IMR-90 (cell line): Measurements from ENCODE around the gene OXER1. TPM values are rescaled to one million over a fixed set of nuclear protein-coding genes. Genes with fewer than 3 reads are reported as not detected.
A peak's percentile ranks its signal among the peaks of the same experiment; 100 is the strongest.

ENCODE experiments used
- ATAC-seq: fragments of 200-7000 bp; cut with Tn5 transposase; 2 replicates; pipeline ENCODE4 v1.9.1; 2020; ENCODE audit warnings: low read depth, mild to moderate bottlenecking, moderate library complexity
- BruUV-seq: library from RNA; stranded (reverse); fragments of 400-500 nt; replicated peaks from 2 replicates; lab custom pipeline; 2021; lab: Mats Ljungman, UMichigan
- CTCF ChIA-PET: fragments of 300-600 bp; formaldehyde crosslinking; extraction: SDS; loops from one replicate; lab custom pipeline; 2021; ENCODE audit warnings: antibody characterized with exemption; lab: Yijun Ruan, JAX
- POLR2A ChIA-PET: fragments of 300-600 bp; sonication (Branson Sonifier 250); formaldehyde crosslinking; loops from one replicate; lab custom pipeline; 2022; ENCODE audit warnings: antibody characterized with exemption; ENCODE audit not compliant: unreplicated experiment; lab: Charles Lee
- DNase-seq: peaks from one replicate; pipeline ENCODE4 v3.0.0; 2013
- H2AFZ ChIP-seq: replicated peaks from 2 replicates; pipeline ENCODE3; 2013; ENCODE audit warnings: low read length, mild to moderate bottlenecking; ENCODE audit not compliant: poor library complexity
- H2AK5ac ChIP-seq: 2 replicates; pipeline ENCODE4 v1.6.1; 2013; ENCODE audit warnings: low read depth, low read length, inconsistent platforms
- H2AK9ac ChIP-seq: replicated peaks from 2 replicates; pipeline ENCODE3; 2013; ENCODE audit warnings: mild to moderate bottlenecking, low read depth, low read length, moderate library complexity; ENCODE audit not compliant: poor library complexity
- H2BK120ac ChIP-seq: 2 replicates; pipeline ENCODE4 v1.6.1; 2013; ENCODE audit warnings: low read depth, low read length, inconsistent platforms
- H2BK15ac ChIP-seq: 3 replicates; pipeline ENCODE4 v1.6.1; 2013; ENCODE audit warnings: low read depth, low read length, inconsistent platforms
- H2BK20ac ChIP-seq: 2 replicates; pipeline ENCODE4 v1.6.1; 2013; ENCODE audit warnings: low read depth, mild to moderate bottlenecking, inconsistent platforms, low read length, moderate library complexity
- H2BK5ac ChIP-seq: 2 replicates; pipeline ENCODE4 v1.6.1; 2013; ENCODE audit warnings: mild to moderate bottlenecking, low read depth, low read length, inconsistent platforms; ENCODE audit not compliant: poor library complexity, severe bottlenecking
- H3K14ac ChIP-seq: replicated peaks from 2 replicates; pipeline ENCODE4 v1.6.1; 2013; ENCODE audit warnings: low read depth, low read length, inconsistent platforms
- H3K18ac ChIP-seq: 2 replicates; pipeline ENCODE4 v1.6.1; 2013; ENCODE audit warnings: low read depth, low read length, control low read depth
- H3K23ac ChIP-seq: 2 replicates; pipeline ENCODE4 v1.6.1; 2013; ENCODE audit warnings: low read depth, low read length, inconsistent platforms
- H3K27ac ChIP-seq: 2 replicates; pipeline ENCODE4 v1.5.1; 2013; ENCODE audit warnings: mild to moderate bottlenecking, control low read depth, low read length; ENCODE audit not compliant: insufficient read depth
- H3K27me3 ChIP-seq: 2 replicates; pipeline ENCODE4 v1.6.1; 2013; ENCODE audit warnings: low read length; ENCODE audit not compliant: control insufficient read depth, insufficient read depth
- H3K36me3 ChIP-seq: 2 replicates; pipeline ENCODE4 v1.6.1; 2013; ENCODE audit warnings: low read length, mixed read lengths; ENCODE audit not compliant: control insufficient read depth, insufficient read depth
- H3K4ac ChIP-seq: 2 replicates; pipeline ENCODE4 v1.6.1; 2013; ENCODE audit warnings: low read depth, low read length, inconsistent platforms
- H3K4me1 ChIP-seq: 2 replicates; pipeline ENCODE4 v1.6.1; 2013; ENCODE audit warnings: low read length, mixed read lengths; ENCODE audit not compliant: control insufficient read depth, insufficient read depth
- H3K4me2 ChIP-seq: 2 replicates; pipeline ENCODE4 v1.6.1; 2013; ENCODE audit warnings: low read depth, mild to moderate bottlenecking, control low read depth, low read length, moderate library complexity
- H3K4me3 ChIP-seq: 2 replicates; pipeline ENCODE4 v1.5.1; 2013; ENCODE audit warnings: low read depth, mild to moderate bottlenecking, control low read depth, low read length, moderate library complexity; ENCODE audit not compliant: insufficient read depth
- H3K56ac ChIP-seq: 2 replicates; pipeline ENCODE4 v1.6.1; 2013; ENCODE audit warnings: low read length, inconsistent platforms; ENCODE audit not compliant: insufficient read depth; ENCODE audit errors: extremely low read depth
- H3K79me1 ChIP-seq, 2 experiments: 2 replicates each; pipeline ENCODE4 v1.6.1; 2013; ENCODE audit warnings: low read length in 2 of 2, inconsistent platforms in 1 of 2, low read depth in 1 of 2
- H3K9ac ChIP-seq: 2 replicates; pipeline ENCODE4 v1.6.1; 2013; ENCODE audit warnings: low read depth, low read length, control low read depth
- H3K9me1 ChIP-seq: 2 replicates; pipeline ENCODE4 v1.6.1; 2013; ENCODE audit warnings: low read length, inconsistent platforms; ENCODE audit not compliant: insufficient read depth
- H3K9me3 ChIP-seq: 2 replicates; pipeline ENCODE4 v1.6.1; 2013; ENCODE audit warnings: low read length; ENCODE audit not compliant: control insufficient read depth, insufficient read depth
- H4K20me1 ChIP-seq: 2 replicates; pipeline ENCODE4 v1.6.1; 2013; ENCODE audit warnings: low read length, inconsistent platforms; ENCODE audit not compliant: insufficient read depth
- H4K5ac ChIP-seq: 2 replicates; pipeline ENCODE4 v1.6.1; 2013; ENCODE audit warnings: mild to moderate bottlenecking, low read depth, low read length, control low read depth
- H4K8ac ChIP-seq, 2 experiments: 2 replicates each; pipeline ENCODE4 v1.6.1; 2013; ENCODE audit warnings: low read depth in 2 of 2, low read length in 2 of 2, control low read depth in 1 of 2, inconsistent platforms in 1 of 2
- H4K91ac ChIP-seq: 2 replicates; pipeline ENCODE4 v1.6.1; 2013; ENCODE audit warnings: low read depth, low read length, inconsistent platforms; ENCODE audit not compliant: insufficient read depth
- FOS ChIP-seq: fragments of 150-350 bp; IDR thresholded peaks from 2 replicates; pipeline ENCODE4 v1.6.1; 2016; ENCODE audit warnings: low read depth, low read length
- WGBS, 2 experiments: methylation state at CpG; one replicate each; pipeline versions ENCODE4 v1.1.5 to v1.1.7; 2013; ENCODE audit warnings: missing lambda C conversion rate in 2 of 2; ENCODE audit not compliant: insufficient read length in 1 of 2; ENCODE audit errors: extremely low coverage in 2 of 2; 5-methylcytosine and 5-hydroxymethylcytosine counted together
- dilution Hi-C: fragments of 300-500 bp; cut with HindIII; formaldehyde crosslinking; loops from one replicate; pipeline ENCODE4 v1.14.3; 2018; ENCODE audit warnings: low sequenced_read_pairs; ENCODE audit not compliant: unreplicated experiment
- in situ Hi-C: fragments of 300-500 bp; cut with MboI; formaldehyde crosslinking; loops from 3 replicates; pipeline ENCODE4 v1.14.3; 2019; ENCODE audit warnings: low sequenced_read_pairs, inconsistent platforms, mixed read lengths
- intact Hi-C: fragments of 100-400 bp; cut with micrococcal nuclease; formaldehyde crosslinking; loops from 2 replicates; pipeline ENCODE4 v1.10.0; 2022
- polyA plus RNA-seq, 3 experiments: library from polyadenylated mRNA; depleted of rRNA; stranded (reverse); fragments of >200 nt; gene quantifications; 2 replicates each; pipeline ENCODE4 v1.2.3, GENCODE V29; 2012; ENCODE audit warnings: low replicate concordance in 1 of 3
- total RNA-seq: library from RNA; depleted of rRNA; stranded (reverse); fragments of >200 nt; gene quantifications from 2 replicates; pipeline ENCODE4 v1.2.3, GENCODE V29; 2012

The OXER1 gene
- total and polyA plus RNA-seq, 2 of the 4 experiments (the other 2 are of a cell fraction) = not detected

GRCh38 chr2:42795275-42795674 lies 31.3 kb upstream of the OXER1 start:
- H3K36me3 ChIP-seq = no peaks in the 10 kb centered on the region
- H3K9ac ChIP-seq = no peak overlapping the region
- ChIA-PET POLR2A (no interaction called here), CTCF (interaction anchor here (1.4 kb wide), 1 partner anchor 18 kb away, joined by 5 read pairs; no protein-coding TSS in a partner anchor)
- dilution Hi-C loops = no loop called here
- peak overlapping the region; percentile 100; the same call in 1 of the 2 replicates for H3K27ac ChIP-seq
- in situ Hi-C loops = no loop called here
- intact Hi-C loops = no loop called here
- H2BK15ac ChIP-seq = 0 out of 3 replicates have a peak overlapping the region, but pooled peaks have one; percentile 69
- no peak overlapping the region for H2AFZ ChIP-seq
- ATAC-seq (no peak), DNase-seq (no peak)
- no peaks in the 10 kb centered on the region for H4K20me1 ChIP-seq
- no TSS peak for BruUV-seq
- no peaks in the 10 kb centered on the region for H3K9me1 ChIP-seq
- no peak overlapping the region for H3K4me2 ChIP-seq
- H3K27me3 ChIP-seq = peaks cover 18% of the 10 kb centered on the region
- peaks cover 6% of the 10 kb centered on the region for H3K4me1 ChIP-seq
- peak overlapping the region; percentile 84 for H2BK20ac ChIP-seq
- H3K4me3 ChIP-seq = no peak overlapping the region
- WGBS, 2 experiments = no CpG with 5 or more reads among the region's 6 CpGs
- H3K56ac ChIP-seq = no peak overlapping the region
- no peak overlapping the region for H3K23ac ChIP-seq
- peak overlapping the region; percentile 90 for H3K18ac ChIP-seq
- peaks cover 11% of the 10 kb centered on the region for H3K9me3 ChIP-seq
- H2BK5ac ChIP-seq = peak overlapping the region; percentile 98
- H4K91ac ChIP-seq = peak overlapping the region; percentile 42; the same call in 1 of the 2 replicates
- 0 out of 2 replicates have a peak overlapping the region, but pooled peaks have one; percentile 44 for H3K14ac ChIP-seq
- peak overlapping the region; percentile 89 for H4K5ac ChIP-seq
- H4K8ac ChIP-seq = peak overlapping the region; percentile 58 to 97; a peak in 2 of 4 replicates
- peak overlapping the region; percentile 72; the same call in 1 of the 2 replicates for H2AK5ac ChIP-seq
- no peaks in the 10 kb centered on the region for H3K79me1 ChIP-seq
- peak overlapping the region; percentile 79 for H2AK9ac ChIP-seq
- H3K4ac ChIP-seq = peak overlapping the region; percentile 99
- peak overlapping the region; percentile 100 for H2BK120ac ChIP-seq
- no peak for TF ChIP-seq FOS
